SIG-M5 treated with dmso at 0.1 percent for 504 hours (cell line): Measurements from ENCODE around the gene DTX2.
"Not testable (repeated sequence)": the region's sequence is repeated elsewhere in the genome, so short reads cannot be mapped to it uniquely, and the experiment has no call there.

Experiments used
- DNase-seq: peaks from one replicate; lab custom pipeline; 2025; ENCODE audit not compliant: unreplicated experiment; lab: John Stamatoyannopoulos, UW

Gene DTX2

GRCh38 chr7:76461464-76462101 lies at the start of gene DTX2:
Gene DTX2 (plus strand): TSS chr7:76461709. CDS start chr7:76480510, 18,801 bp downstream.
- DNase-seq: not testable (repeated sequence)

GRCh38 chr7:76412249-76412648 lies 49.3 kb upstream of the DTX2 start:
- no peak for DNase-seq

GRCh38 chr7:76417654-76418310 lies 43.7 kb upstream of the DTX2 start:
- not testable (repeated sequence) for DNase-seq

- not testable (repeated sequence) for DNase-seq
Measured at GRCh38 chr7:76421097-76421496, 40.4 kb upstream of the DTX2 start.

- DNase-seq: no peak
Measured at GRCh38 chr7:76423666-76424412, 37.7 kb upstream of the DTX2 start.

GRCh38 chr7:76424413-76425111 lies 36.9 kb upstream of the DTX2 start, which contains the start of gene ZP3:
Gene ZP3 (plus strand): TSS chr7:76424950. CDS start chr7:76424965, 15 bp downstream.
- DNase-seq: no peak

GRCh38 chr7:76425156-76425555 lies 36.4 kb upstream of the DTX2 start:
- no peak for DNase-seq

GRCh38 chr7:76425558-76425957 lies 36.0 kb upstream of the DTX2 start:
- not testable (repeated sequence) for DNase-seq

- no peak for DNase-seq
Measured at GRCh38 chr7:76426246-76426645, 35.3 kb upstream of the DTX2 start.

- no peak for DNase-seq
Measured at GRCh38 chr7:76427635-76428034, 33.9 kb upstream of the DTX2 start.

GRCh38 chr7:76428149-76428823 lies 33.2 kb upstream of the DTX2 start:
- no peak for DNase-seq

- DNase-seq: peak; percentile 60
Measured at GRCh38 chr7:76428868-76429805, 32.4 kb upstream of the DTX2 start.

GRCh38 chr7:76430211-76430610 lies 31.3 kb upstream of the DTX2 start:
- no peak for DNase-seq

GRCh38 chr7:76430836-76431235 lies 30.7 kb upstream of the DTX2 start:
- no peak for DNase-seq

- peak; percentile 78 for DNase-seq
Measured at GRCh38 chr7:76437873-76438272, 23.6 kb upstream of the DTX2 start.

GRCh38 chr7:76439120-76439888 lies 22.2 kb upstream of the DTX2 start:
- DNase-seq: not testable (repeated sequence)

- not testable (repeated sequence) for DNase-seq
Measured at GRCh38 chr7:76440404-76440803, 21.1 kb upstream of the DTX2 start.

- not testable (repeated sequence) for DNase-seq
Measured at GRCh38 chr7:76441792-76442191, 19.7 kb upstream of the DTX2 start.
